Right ventricle myocardium superior (tissue), 1 donor: ENCODE results near the gene NHSL1. TPM values are rescaled to one million over a fixed set of nuclear protein-coding genes. Genes with fewer than 3 reads are reported as not detected.

ENCODE experiments used
- ATAC-seq: fragments of 200-7000 bp; cut with Tn5 transposase; one replicate; pipeline ENCODE4 v1.9.1; 2020; ENCODE audit warnings: mild to moderate bottlenecking; ENCODE audit not compliant: poor library complexity
- DNase-seq: peaks from one replicate; pipeline ENCODE4 v3.0.0-alpha.2; 2020
- intact Hi-C: fragments of 100-400 bp; cut with DNase I; formaldehyde crosslinking; loops from one replicate; pipeline ENCODE4 v1.11.2; 2022
- total RNA-seq: library from RNA; stranded (reverse); fragmentation: NEBNext Ultra II Directional; extraction: Animal tissue kit (Norgen Biotek cat#: 25700); gene quantifications from one replicate; pipeline ENCODE4 v1.2.1, GENCODE V29; 2021
- donor health status: DM: no; HTN: yes; CAD: no; lungs with severe emphysema.

Gene NHSL1
- total RNA-seq, 1 donor from 2014 or later: 44.2 TPM

DNA sequence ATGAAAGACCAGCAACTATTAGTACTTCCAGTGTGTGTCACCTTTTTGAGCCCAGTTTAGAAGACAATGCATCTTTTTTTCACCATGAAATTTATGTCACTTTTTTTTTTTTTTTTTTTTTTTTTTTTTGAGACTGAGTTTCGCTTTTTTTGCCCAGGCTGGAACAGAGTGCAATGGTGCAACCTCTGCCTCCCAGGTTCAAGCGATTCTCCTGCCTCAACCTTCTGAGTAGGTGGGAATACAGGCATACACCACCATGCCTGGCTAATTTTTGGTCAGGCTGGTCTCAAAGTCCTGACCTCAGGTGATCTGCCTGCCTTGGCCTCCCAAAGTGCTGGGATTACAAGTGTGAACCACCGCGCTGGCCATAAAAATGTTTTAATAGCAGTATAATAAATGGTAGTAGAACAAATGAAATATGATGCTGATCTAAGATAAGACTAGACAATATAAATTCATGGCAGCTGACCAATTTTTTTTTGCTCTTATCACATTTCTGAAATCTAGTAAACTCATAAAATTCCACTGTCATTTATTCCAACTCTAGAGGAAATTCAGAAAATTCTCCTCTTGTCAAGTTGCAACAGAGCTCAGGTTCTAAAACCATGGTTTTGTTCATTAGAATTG lies 21.3 kb downstream of the NHSL1 start:
- intact Hi-C loops: no loop called here
- ATAC-seq (no peak), DNase-seq (no peak)

DNA sequence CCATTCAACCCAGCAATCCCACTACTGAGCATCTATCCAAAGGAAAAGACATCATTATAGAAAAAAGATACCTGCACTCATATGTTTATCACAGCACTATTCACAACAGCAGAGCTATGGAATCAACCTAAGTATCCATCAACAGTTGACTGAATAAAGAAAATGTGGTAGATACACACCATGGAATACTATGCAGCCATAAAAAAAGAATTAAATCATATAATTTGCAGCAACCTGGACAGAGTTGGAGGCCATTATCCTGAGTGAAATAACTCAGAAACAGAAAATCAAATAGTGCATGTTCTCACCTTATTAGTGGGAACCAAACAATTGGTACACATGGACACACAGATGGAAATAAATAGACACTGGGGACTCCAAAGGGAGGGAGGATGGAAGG lies 23.2 kb downstream of the NHSL1 start:
- intact Hi-C loops: no loop called here
- ATAC-seq (no peak), DNase-seq (no peak)

DNA sequence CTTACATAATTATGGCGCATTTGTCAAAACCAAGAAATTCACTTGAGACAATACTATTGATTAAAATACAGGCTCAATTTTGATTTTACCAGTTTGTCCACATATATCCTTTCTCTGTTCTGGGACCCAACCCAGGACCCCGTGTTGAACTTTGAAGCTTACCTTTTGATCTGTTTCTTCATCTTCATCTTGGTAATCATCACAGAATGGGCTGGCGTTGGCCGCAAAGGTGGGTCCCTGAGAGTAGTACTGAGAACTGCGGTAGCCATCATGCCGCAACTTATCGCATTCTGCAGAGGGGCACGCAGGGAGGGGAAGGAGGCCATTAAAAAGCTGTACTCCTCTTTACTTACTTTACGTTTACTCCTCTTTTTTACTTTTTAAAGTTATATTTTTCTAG lies 26.1 kb downstream of the NHSL1 start:
- intact Hi-C loops: no loop called here
- ATAC-seq: no peak
- DNase-seq: no peak

DNA sequence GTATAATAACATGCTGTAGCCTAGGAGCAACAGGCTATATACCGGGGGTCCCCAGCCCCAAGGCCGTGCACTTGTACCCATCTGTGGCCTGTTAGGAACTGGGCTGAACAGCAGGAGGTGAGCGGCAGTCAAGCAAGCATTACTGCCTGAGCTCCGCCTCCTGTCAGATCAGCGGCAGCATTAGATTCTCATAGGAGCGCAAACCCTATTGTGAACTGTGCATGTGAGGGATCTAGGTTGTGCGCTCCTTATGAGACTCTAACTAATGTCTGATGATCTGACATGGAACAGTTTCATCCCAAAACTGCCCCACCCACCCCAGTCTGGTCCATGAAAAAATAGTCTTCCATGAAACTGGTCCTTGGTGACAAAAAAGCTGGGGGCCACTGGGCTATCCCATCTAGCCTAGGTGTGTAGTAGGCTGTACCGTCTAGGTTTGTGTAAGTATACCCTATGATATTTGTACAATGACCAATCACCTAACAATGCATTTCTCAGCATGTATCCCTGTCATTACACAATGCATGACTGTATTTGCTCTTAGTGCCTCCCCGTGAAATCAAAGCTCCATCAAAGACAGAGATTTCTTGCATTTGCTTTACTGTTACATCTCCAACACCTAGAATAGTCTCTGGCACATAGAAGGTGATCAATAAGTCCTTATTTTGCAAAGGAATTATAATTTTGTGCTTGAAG lies 30.8 kb downstream of the NHSL1 start:
- ATAC-seq: no peak
- no peak for DNase-seq
- intact Hi-C loops: no loop called here

DNA sequence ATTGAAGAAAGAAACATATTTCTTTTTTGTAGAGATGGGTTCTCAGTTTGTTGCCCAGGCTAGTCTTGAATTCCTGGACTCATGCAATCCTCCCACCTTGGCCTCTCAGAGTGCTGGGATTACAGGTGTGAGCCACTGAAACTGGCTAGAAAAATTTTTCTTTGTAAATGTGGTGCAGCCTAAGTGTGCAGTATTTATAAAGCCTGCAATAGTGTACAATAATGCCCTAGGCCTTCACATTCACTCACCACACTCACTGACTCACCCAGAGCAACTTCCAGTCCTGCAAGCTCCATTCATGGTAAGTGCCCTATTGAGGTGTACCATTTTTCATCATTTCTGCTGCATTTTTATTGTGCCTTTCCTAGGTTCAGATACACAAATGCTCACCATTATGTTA lies 31.4 kb downstream of the NHSL1 start:
- ATAC-seq: no peak
- intact Hi-C loops: no loop called here
- DNase-seq: no peak

DNA sequence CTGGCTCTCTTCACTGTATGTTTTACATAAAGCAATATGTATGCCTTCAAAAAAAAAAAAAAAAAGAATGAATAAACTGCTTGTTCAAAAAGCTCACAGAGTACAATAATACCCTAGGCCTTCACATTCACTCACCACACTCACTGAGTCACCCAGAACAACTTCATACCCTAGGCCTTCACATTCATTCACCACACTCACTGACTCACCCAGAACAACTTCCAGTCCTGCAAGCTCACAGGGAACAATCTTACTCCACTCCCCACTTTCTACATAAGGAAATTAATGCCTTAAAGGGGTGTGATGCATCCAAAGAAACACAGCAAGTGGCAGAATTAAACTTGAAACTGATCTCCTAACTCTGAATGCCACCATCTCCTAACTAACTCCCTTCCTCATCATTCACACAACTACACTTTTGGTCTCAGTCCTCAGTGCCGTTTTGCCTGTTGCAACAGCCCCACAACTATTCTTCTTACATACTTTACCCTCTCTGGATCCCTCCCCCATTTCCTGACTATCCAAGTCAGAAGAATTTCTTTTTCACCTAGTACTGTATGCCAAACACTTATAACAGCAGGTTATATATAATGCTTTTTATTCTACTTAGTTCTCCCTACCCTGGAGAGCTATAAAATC lies 34.2 kb downstream of the NHSL1 start:
- DNase-seq: no peak
- no peak for ATAC-seq
- intact Hi-C loops: no loop called here

DNA sequence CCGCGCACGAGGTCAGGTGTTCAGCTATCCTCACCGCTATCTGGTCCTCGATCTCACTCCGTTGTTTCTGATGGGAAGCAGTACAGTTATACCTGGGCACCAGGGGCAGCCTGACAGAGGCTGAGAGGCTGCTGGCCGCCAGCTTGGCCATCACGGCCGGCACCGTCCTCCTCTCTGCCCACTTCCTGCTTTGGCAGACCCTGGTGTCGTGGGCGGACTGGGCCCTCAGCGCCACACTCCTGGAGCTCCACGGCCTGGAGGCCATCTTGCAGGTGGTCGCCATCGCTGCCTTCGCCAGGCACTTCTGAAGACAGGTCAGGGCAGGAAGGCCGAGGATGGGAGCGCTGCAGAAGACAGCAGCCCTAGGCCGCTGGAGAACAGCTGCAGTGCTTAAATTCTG lies 35.2 kb downstream of the NHSL1 start:
- intact Hi-C loops: no loop called here
- DNase-seq (no peak), ATAC-seq (no peak)

DNA sequence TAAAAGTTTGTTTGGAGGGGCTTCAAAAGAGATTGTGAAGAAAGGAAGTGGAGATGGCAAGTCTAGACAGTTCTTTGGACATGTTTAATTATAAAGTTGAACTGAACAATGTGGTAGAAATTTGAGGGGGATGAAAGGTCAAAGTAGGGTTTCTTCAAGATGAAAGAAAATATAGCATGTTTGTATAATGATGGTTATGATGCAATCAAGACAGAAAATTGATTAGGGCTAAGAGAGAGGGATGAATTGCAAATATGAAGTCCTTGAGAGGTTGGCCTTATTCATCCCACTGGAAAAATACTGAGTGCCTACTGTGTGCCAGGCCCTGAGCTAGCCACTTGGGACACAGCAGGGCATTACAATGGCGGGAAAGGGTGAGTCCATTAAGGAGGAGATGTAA lies 37.6 kb downstream of the NHSL1 start:
- no peak for DNase-seq
- no peak for ATAC-seq
- intact Hi-C loops: no loop called here

DNA sequence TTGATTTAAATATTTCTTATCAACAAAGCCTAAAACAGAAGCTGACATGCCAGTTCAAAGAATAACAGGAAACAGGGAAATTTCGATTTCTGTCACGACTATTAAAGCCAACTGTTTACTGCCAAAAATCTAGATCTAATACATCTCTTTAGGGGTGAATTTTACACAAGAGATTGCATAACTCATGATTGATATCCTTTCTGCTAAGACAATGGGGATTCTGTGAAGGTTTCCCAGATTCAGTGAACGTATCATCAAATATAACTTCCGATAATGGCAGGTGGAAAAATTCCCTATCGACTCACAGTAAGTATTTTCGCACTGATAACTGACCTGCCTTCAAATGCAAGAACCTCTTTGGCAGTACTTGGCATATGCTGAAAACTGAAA lies 42.9 kb downstream of the NHSL1 start:
- ATAC-seq: no peak
- intact Hi-C loops: no loop called here

DNA sequence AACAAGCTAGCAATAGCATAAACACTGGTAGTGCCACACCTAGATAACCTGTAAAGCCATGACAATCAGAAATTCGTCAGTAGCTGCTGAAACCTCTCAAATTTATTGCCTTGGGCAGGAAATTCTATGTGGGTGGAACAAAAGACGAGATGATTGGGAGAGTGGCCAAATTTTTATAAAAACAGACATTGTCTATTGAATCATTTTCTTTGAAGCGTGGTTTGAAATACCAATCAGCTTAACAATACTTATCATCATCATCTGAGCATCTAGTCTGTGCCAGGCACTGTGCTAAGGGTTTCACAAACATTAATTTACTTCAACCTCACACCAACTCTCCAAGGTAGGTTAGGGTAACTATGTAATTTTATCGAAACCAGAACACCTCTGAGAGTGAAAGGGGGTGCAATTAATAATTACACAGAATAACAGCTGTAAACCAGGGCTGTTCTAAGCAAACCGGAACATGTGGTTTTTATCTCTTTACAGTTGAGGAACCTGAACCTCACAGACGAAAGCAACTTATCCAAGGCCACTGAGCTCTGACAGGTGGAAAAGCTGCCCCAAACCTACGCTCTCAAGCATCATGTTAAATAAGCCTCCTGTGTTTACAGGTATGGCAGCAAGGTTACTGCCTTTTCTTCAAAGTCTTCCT lies 43.4 kb downstream of the NHSL1 start:
- intact Hi-C loops: no loop called here
- ATAC-seq (no peak), DNase-seq (no peak)

More for the DNA sequence above, 42.9 kb downstream of the NHSL1 start:
- DNase-seq: no peak

DNA sequence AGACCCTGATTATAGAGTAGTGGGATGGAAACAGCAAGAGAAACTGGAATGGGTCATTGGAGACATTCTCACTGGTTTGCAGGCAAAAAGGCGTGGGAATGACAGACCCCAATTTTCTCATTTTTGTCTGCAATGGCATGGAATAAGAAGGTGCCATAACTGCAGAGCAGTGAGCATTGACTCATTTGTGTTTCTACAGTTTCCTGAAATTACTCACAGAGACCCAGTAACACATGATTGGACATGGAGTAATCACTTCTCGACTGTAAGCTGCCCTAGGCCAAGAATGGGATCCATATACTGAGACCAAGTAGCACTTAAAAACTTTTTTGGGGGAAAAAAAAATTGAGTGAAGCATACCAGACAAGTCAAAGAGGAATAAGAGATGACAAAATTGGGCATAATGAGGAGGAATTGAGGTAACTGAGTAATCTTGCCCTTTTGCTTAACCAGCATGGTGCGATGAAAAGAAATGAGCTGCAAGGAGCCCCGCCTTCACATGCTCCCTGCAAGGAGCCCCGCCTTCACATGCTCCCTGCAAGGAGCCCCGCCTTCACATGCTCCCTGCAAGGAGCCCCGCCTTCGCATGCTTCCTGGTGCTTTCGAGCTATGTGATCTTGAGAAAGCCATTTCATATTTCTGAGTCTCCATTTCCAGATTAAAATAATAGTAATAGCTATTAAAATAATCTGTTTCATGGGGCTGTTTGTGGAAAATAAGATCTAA lies 44.1 kb downstream of the NHSL1 start:
- peak; percentile 53 for DNase-seq
- ATAC-seq: peak; percentile 63
- intact Hi-C loops: no loop called here

DNA sequence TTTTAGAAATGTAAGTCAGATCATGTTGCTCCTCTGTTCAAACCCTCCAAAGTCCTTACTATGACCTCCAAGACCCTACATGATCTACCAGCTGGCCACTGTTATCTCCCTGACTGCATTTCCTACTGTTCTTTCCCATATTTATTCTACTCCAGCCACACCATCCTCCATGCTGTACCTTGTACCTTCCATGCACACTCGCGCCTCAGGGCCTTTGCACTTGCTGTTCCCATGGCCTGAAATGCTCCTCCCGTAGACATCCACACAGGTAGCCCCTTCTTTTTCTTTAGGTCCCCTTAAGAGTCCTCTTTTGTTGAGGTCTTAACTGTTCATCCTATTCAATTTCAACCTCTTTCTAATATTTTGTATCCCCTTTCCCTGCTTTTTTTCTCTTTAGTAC lies 48.3 kb downstream of the NHSL1 start:
- no peak for DNase-seq
- ATAC-seq: no peak
- intact Hi-C loops: no loop called here

DNA sequence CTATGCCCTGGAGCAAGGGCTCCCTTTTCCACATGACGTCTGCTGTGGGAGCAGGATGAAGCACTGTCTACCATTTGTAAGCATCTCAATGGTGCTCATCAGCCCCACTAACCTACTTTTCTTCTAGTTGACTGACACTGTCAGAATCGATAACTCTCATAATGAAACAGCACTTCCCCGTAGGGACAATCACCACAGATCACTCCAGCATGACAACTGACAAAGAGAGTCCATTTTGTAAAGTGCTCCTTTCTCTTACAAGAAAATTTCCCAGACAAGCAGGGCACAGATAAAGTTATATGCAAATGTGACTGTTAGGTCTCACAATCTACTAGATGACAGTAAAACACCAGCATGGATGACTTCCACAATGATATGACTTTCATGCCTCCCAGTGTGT lies 48.8 kb downstream of the NHSL1 start:
- intact Hi-C loops: no loop called here
- ATAC-seq (no peak), DNase-seq (no peak)

DNA sequence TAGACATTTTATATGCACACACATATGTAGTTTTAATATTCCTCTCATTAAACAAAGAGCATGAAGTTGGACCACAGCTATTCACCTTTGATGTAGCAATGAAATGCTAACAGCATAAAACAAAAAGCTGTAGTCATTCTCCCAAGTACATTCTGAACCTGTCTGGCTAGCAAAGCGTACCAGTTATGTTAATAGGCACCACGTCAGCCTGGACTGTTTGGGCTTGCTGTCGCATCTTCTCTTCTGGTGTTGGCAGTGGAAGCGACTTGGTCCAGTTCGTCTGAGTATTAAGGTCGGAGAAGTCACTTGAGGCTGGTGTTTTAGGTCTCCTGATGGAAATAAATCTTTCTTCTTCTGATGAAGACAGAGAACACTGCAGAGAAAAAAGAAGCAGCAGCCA lies 52.5 kb downstream of the NHSL1 start:
- intact Hi-C loops: no loop called here
- no peak for ATAC-seq
- no peak for DNase-seq

DNA sequence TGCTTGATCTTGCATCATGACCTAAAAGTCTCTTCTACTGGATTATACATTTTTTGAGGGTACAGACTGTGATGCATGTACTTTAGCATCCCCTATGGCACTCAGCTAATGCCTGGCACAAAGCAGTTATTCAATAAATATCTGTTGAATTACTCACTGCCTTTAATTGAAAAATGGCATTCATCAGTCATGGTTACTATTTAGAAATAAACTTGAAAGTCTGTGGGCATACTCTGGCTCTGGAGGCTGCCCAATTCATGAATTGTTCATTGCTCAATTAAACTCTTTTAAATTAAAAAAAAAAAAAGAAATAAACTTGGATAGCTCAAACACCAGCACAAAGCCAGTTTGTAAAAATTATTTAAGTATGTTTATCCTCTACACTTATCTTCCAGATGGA lies 55.3 kb downstream of the NHSL1 start:
- no peak for DNase-seq
- intact Hi-C loops: no loop called here
- no peak for ATAC-seq

DNA sequence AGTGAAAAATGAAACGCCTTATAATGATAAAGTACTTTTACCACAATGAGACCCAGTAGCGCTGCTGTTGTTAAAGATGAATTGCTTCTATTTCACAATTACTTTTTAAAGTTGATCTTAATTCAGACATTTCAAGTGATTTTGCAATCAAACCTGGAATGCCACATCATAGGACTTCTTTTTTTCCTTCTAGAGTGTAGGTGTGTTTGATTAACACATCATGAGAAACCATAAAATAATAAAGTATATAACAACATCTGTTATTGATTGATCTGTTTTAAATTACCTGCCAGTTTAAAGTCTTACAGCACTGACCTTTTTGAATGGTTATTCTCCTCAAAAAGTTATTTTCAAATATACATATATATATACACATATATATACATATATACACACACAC lies 56.6 kb downstream of the NHSL1 start:
- DNase-seq: no peak
- intact Hi-C loops: no loop called here
- no peak for ATAC-seq

DNA sequence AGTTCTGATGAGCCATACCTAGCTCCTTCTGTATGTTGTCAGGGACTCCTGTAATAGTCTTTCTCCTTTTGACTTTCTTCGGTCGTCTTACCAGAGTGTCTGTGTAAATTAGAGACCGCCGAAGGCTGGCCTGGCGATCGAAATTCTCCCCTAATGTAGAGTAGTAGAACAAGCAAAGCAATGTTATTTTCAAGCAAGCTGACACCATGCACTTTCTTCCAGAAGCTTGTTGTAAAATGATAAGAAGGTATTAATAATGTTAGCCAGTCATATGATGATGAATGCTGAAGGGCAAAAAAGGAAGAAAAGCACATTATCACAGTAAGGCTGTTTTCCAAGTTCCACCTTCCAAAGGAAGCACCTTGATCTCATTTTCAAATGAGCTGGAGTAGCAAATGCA lies 57.3 kb downstream of the NHSL1 start:
- peak; percentile 35 for ATAC-seq
- no peak for DNase-seq
- intact Hi-C loops: no loop called here

DNA sequence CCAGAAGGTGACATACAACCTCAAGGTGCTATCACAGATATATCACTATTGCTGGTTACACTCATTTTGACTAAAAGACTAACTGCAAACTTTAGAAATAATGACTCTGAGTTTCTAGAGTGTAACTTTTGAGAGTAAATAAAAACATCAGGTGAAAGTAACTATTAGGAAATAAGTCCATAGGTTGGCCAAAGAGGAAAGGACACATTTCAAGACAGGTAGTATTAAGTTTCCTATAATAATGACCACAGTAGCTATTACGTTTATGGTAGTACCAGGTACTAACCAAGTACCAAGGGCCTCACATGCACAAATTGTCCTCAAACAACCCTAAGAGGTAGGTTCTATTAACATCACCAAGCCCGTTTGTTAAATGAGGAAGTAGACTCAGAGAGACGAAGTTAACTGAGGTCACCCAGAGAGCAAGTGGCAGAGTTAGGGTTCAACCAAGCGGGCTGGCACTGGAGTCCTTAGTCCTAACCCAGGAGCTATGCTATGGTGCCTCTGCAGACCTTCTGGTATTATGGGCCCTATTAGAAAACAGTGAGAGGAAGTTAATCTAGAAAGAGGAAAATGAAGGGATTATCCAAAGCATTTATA lies 58.4 kb downstream of the NHSL1 start:
- no peak for ATAC-seq
- intact Hi-C loops: no loop called here
- no peak for DNase-seq

DNA sequence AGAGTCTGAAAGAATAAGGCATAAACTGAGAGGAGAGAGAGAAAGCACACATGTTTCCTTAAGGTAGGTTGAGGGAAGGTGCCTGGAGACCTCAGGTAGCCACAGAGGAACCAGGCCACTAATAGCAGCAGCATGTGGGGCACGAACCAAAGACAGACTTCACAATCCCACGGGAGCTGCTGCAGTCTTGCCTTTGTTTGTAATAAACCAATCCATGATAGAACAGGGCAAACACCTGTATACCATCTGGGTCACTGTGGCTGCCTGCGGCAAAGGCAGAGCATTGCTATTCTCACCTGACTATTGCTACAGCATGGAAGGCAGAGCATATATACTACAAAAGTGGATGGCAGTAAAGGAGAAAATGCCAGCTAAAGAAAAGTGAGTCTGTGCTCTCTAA lies 59.0 kb downstream of the NHSL1 start:
- intact Hi-C loops: no loop called here

More for the DNA sequence above, 59.0 kb downstream of the NHSL1 start:
- no peak for DNase-seq
- ATAC-seq: no peak
